Measurements from ENCODE around the gene GPR3.

The GPR3 gene

DNA sequence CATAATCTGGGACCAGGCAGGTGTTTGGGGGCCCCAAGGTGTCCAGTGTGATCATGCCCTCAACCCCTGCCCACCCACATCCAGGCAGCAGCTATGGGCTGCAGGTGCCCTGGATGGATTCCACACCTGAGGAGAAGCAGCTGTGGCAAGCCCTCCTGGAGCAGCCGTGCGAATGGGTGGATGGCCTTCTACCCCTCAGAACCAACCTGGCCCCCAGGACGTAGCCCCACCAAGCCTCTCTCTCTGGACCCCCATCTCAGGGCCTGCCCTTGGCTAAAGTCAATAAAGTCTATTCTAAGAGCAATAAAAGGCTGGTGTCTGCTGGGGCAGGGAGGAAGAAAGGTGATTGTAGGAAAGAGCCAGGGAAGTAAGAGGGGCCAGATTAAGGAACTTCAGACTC, 38.8 kb upstream of the GPR3 start:
- peaks cover 5% of the 10 kb centered on the region; the same call in 1 of the 2 replicates for H3K36me3 ChIP-seq (replicated peaks)
- no peaks in the 10 kb centered on the region for H3K27me3 ChIP-seq (ENCODE audit: low read depth)
- no peak overlapping the region for H3K4me3 ChIP-seq
- no peaks in the 10 kb centered on the region for H3K9me3 ChIP-seq
- H3K4me1 ChIP-seq: peaks cover 3% of the 10 kb centered on the region; the same call in 1 of the 2 replicates
- in situ Hi-C loops (cut with MboI; ENCODE audit: low sequenced_read_pairs): no loop called here
- no peak for DNase-seq (ENCODE audit: low spot score in 2 of 2)

DNA sequence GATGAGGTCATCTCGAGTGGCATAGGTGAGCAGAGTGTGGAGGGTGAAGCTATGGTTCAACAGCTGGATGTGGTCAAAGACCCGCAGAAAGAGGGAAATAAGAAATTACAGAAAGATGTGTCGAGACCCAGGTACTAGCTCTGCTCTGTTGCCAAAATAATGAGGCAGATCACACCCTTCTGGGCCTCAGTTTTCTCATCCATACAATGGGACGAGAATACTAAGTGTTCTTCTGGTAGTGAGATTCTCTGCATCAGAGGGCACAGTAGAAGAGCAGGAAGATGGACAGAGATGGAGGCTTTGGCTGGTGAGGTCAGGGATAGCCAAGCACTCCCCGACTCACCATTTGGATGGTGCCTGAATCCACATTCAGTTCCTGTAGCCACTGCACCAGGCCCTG, 36.7 kb upstream of the GPR3 start:
- peaks cover 3% of the 10 kb centered on the region; the same call in 1 of the 2 replicates for H3K4me1 ChIP-seq
- peaks cover 5% of the 10 kb centered on the region; the same call in 1 of the 2 replicates for H3K36me3 ChIP-seq (replicated peaks)
- no peaks in the 10 kb centered on the region for H3K9me3 ChIP-seq
- in situ Hi-C loops (cut with MboI; ENCODE audit: low sequenced_read_pairs): no loop called here
- DNase-seq (ENCODE audit: low spot score in 2 of 2): no peak
- no peak overlapping the region for H3K4me3 ChIP-seq
- no peaks in the 10 kb centered on the region for H3K27me3 ChIP-seq (ENCODE audit: low read depth)

DNA sequence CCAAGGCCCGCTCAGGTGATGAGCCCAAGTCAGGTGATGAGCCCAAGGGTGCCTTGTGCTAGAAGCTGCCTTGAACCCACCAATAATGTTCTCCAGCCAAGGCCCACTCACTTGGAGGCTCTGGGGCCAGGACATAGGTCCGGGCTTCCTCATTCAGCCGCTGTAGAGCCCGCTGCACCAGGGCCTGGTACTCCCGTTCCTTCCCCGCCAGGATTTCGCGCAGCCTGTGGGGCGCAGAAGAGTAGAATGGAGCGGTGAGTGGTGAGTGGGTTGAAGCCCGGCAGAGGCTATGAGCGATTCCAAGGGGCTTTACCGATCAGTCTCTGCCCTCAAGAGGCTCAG, 36.2 kb upstream of the GPR3 start:
- no peak for DNase-seq (ENCODE audit: low spot score in 2 of 2)
- in situ Hi-C loops (cut with MboI; ENCODE audit: low sequenced_read_pairs): no loop called here
- Histone ChIP-seq H3K4me3 (no peak overlapping the region), H3K27me3 (ENCODE audit: low read depth) (no peaks in the 10 kb centered on the region), H3K36me3 (replicated peaks) (peaks cover 5% of the 10 kb centered on the region; the same call in 1 of the 2 replicates), H3K4me1 (peaks cover 3% of the 10 kb centered on the region; the same call in 1 of the 2 replicates), H3K9me3 (no peaks in the 10 kb centered on the region)

DNA sequence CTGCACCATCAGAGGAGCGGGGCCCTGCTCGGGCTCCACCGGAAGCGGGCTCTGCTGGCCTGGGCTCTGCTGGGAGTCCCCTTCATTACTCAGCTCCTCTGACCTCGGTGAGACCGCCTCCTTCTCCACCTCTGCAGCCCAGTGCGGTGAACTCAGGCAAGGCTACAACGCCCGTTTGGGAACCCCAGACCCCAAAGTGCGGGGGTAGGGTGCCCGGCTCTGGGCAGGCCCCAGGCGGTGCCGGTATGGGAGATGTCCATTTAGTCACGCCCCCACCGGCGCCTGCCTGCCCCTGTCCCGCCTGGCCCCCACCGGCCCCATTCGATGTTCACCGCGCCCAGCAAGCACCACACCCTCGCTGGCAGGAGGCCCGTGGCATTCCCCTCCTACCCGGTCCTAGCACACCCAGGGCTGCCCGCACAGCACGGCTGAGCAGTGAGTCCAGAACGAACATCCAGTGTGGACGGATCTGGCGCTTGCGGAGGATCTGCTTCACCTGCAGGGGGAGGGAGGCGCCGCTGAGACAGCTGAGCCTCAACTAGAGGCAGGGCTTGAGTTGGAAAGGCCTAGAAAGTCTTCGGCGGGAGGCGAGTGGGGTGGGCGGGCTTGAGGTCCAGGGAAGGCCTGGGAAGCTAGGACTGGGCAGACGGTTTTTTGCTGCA, 35.7 kb upstream of the GPR3 start:
- peaks cover 5% of the 10 kb centered on the region; the same call in 1 of the 2 replicates for H3K36me3 ChIP-seq (replicated peaks)
- in situ Hi-C loops (cut with MboI; ENCODE audit: low sequenced_read_pairs): no loop called here
- no peaks in the 10 kb centered on the region for H3K27me3 ChIP-seq (ENCODE audit: low read depth)
- no peaks in the 10 kb centered on the region for H3K9me3 ChIP-seq
- H3K4me3 ChIP-seq: no peak overlapping the region
- peaks cover 3% of the 10 kb centered on the region; the same call in 1 of the 2 replicates for H3K4me1 ChIP-seq
- DNase-seq (ENCODE audit: low spot score in 2 of 2): peak in 1 of 2 experiments; percentile 35

DNA sequence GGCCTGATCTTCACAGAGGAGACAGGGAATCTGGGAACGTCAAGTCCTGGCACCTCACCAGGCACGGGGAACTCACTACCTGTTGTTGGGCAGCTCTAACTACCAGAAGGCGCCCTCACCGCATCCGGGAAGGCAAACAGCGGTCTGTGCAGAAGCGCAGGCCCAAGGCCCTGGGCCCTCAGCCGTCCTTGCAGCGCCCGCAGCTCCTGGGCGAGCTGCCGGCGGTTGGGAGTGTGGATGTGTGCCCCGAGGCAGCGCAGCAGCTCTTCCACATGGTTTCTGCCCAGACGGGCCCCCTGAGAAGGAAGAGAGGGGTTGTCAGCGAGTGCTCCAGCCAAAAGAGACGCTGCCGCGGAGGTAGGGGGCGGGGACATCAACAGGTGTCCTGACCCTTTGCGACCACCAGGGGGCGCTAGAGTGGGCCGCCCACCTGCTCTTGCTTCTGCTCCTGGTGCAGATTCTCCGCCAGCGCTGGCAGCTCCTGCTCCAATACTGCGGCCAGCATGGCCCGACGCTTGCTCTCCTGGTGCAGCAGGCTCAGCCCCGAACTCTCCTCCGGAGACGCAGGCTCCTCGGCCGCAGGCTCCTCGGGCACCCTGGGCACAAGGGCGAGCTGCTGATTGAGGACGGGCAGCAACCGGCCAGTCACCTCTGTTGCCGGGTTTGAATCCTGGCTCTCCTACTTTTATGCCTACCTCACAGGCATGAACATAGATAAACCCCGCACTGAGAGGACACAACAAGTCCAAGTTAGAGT, 35.0 kb upstream of the GPR3 start:
- DNase-seq (ENCODE audit: low spot score in 2 of 2): peak; percentile 65 to 83
- Histone ChIP-seq H3K4me3 (no peak overlapping the region), H3K4me1 (peaks cover 3% of the 10 kb centered on the region; the same call in 1 of the 2 replicates), H3K36me3 (replicated peaks) (peaks cover 5% of the 10 kb centered on the region; the same call in 1 of the 2 replicates), H3K27me3 (ENCODE audit: low read depth) (no peaks in the 10 kb centered on the region), H3K9me3 (no peaks in the 10 kb centered on the region)
- in situ Hi-C loops (cut with MboI; ENCODE audit: low sequenced_read_pairs): no loop called here

DNA sequence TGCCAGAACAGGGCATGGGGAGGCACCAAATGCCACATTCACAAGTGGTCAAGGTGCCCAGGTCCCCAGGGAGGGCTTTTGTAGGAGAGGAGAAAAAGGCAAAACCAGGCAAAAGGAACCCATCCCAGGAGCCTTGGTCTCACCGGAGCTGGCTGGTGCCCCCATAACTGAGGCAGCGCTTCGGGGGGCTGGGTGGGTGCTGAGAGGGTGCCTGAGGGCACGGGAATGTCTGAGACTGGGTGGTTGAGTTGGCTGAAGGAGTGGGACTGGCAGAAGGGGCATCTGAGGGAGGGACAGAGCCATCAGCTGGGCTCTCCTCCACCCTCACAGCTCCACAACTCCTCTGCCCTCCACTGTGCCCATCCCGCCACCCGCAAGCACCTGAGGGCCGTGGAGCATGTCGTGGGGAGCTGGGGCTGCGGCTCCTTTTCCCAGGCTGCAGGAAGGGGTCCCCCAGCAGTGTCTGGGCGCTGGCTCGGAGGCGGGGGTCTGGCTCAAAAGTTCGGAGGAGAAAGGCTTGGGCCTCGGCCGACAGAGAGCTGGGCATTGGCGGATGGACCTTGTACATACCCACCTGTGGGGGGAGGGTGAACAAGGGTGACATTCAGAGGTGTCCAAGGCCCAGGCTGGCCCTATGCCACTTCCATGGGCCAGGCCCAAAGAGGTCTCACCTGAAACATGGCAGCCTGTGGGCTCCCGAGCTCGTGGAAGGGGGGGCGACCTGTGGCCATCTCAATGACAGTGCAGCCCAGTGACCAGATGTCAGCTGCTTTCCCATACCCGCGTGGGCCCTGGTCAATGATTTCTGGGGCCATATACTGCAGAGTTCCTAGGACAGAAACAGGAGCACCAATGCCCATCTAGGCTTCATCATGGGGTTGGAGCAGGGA, 34.1 kb upstream of the GPR3 start:
- Histone ChIP-seq H3K27me3 (ENCODE audit: low read depth) (no peaks in the 10 kb centered on the region), H3K36me3 (replicated peaks) (peaks cover 5% of the 10 kb centered on the region; the same call in 1 of the 2 replicates), H3K9me3 (no peaks in the 10 kb centered on the region), H3K4me3 (no peak overlapping the region), H3K4me1 (peaks cover 3% of the 10 kb centered on the region; the same call in 1 of the 2 replicates)
- in situ Hi-C loops (cut with MboI; ENCODE audit: low sequenced_read_pairs): no loop called here
- no peak for DNase-seq (ENCODE audit: low spot score in 2 of 2)

DNA sequence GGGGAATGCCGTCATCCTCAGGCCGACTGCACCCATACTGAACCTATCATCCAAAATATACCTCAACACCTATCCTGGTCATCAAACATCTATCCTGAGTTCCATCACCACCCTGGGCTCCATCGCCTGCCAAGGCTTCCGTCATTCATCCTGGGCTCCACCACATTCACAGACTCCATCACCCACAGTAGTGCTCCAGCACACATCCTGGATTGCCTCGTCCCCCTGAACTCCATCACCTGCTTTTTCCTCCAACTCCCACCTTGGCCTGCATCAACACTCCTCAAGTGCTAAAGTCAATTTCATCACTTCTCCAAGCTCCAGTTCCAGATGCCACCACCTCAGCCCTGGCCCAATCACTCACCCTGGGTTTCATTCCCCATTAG, 33.5 kb upstream of the GPR3 start:
- Histone ChIP-seq H3K4me1 (peaks cover 3% of the 10 kb centered on the region; the same call in 1 of the 2 replicates), H3K4me3 (no peak overlapping the region), H3K27me3 (ENCODE audit: low read depth) (no peaks in the 10 kb centered on the region), H3K36me3 (replicated peaks) (peaks cover 5% of the 10 kb centered on the region; the same call in 1 of the 2 replicates), H3K9me3 (no peaks in the 10 kb centered on the region)
- in situ Hi-C loops (cut with MboI; ENCODE audit: low sequenced_read_pairs): no loop called here
- DNase-seq (ENCODE audit: low spot score in 2 of 2): no peak

DNA sequence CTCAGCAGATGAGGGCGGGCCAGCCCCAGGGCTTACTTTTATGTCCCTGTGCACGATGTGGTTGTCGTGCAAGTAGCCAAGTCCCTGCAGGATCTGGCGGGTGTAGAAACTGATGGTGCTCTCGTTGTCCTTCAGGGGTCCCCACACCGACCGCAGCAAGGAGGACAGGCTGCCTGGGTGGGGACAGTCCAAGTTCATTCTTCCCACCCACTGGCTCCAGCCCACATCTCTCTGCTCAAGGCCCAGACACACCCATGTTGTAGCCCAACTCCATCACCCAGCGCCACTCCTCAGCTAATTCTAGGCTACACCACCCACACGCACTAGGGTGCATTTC, 32.6 kb upstream of the GPR3 start:
- H3K4me1 ChIP-seq: peaks cover 3% of the 10 kb centered on the region; the same call in 1 of the 2 replicates
- no peaks in the 10 kb centered on the region for H3K9me3 ChIP-seq
- no peak for DNase-seq (ENCODE audit: low spot score in 2 of 2)
- H3K27me3 ChIP-seq (ENCODE audit: low read depth): no peaks in the 10 kb centered on the region
- H3K36me3 ChIP-seq (replicated peaks): peaks cover 5% of the 10 kb centered on the region; the same call in 1 of the 2 replicates
- no peak overlapping the region for H3K4me3 ChIP-seq
- in situ Hi-C loops (cut with MboI; ENCODE audit: low sequenced_read_pairs): no loop called here

DNA sequence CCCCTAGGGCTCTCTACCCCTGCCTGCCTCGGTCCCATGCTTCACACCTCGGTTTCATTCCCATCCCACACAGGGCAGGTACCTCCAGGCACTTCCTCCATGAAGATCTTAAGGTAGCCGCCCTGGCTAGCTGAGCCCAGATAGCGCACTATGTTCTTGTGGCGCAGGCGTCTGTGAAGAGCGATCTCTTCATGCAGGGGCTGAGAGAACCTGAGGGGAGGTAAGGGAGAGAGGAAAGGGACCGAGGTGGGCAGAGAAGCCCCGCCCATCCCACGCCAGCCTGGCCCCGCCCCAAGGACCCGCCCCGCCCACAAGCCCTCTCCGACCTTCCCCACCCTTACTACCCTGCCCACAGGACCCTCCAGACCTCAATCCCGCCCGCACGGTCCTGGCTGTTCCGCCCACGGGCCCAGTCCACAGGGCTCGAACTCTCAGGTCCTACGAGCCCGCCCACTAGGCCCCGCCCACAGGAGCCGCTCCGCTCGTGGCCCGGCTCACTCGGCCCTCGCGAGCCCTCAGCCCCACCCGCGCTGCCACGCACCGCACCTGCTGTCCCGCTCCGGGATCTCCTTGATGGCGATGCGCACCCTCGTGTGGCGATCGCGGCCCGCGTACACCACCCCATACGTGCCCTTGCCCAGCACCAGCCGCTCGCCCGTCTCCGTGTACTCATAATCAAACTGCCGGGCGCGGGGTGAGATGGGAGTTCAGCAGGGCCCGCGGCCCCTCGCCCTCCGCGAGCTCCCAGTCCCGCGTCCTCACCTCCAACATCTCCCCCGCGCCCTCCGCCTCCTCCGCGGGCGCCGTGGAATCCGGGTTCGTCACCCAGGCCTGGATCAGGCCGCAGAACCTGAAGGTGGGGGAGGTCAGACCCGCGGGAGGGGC, 32.0 kb upstream of the GPR3 start:
- no peaks in the 10 kb centered on the region for H3K9me3 ChIP-seq
- H3K4me3 ChIP-seq: no peak overlapping the region
- in situ Hi-C loops (cut with MboI; ENCODE audit: low sequenced_read_pairs): no loop called here
- peaks cover 3% of the 10 kb centered on the region; the same call in 1 of the 2 replicates for H3K4me1 ChIP-seq
- DNase-seq (ENCODE audit: low spot score in 2 of 2): no peak
- H3K27me3 ChIP-seq (ENCODE audit: low read depth): no peaks in the 10 kb centered on the region
- H3K36me3 ChIP-seq (replicated peaks): peaks cover 5% of the 10 kb centered on the region; the same call in 1 of the 2 replicates

DNA sequence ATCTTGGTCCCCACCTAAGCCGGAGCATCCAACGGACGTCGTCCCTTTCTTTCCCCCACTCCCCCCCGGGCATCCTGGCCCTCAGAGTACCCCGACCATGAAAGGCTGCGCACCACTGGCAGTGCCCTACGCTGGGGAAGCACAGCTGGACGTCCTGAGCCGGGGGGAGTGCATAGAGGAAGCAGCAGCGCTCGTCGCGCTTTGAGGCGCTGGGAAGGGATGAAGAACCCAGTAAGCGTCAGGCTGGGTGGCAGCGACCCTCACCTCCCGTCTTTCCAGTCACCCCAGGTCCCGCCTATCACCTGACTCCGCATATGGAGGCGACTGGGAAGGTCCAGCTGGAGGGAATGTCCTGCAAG, 31.4 kb upstream of the GPR3 start:
- H3K4me1 ChIP-seq: peaks cover 3% of the 10 kb centered on the region; the same call in 1 of the 2 replicates

DNA sequence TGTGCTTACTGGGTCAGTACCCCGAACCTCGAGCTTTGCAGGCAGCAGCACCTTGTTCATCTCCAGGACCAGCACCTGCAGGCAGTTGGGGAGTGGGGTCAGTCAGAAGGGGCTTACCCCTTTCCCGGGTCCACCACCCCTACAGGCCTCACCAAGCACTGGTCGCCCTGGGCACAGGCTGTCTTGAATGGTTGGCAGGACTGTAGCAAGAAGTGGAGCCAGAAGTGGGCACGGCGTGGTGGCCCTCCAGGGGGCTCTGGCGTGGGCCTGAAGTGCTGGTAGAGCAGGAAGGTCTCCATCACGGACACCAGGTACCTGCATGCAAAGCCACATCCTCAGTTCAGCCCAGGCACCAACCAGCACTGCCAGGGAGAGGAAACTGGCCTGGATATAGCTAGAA, 30.9 kb upstream of the GPR3 start:
- no peak for DNase-seq (ENCODE audit: low spot score in 2 of 2)
- Histone ChIP-seq H3K9me3 (no peaks in the 10 kb centered on the region), H3K27me3 (ENCODE audit: low read depth) (no peaks in the 10 kb centered on the region), H3K4me1 (peaks cover 3% of the 10 kb centered on the region; the same call in 1 of the 2 replicates), H3K4me3 (no peak overlapping the region), H3K36me3 (replicated peaks) (peaks cover 3% of the 10 kb centered on the region; the same call in 1 of the 2 replicates)
- in situ Hi-C loops (cut with MboI; ENCODE audit: low sequenced_read_pairs): no loop called here

More for the DNA sequence above, 31.4 kb upstream of the GPR3 start:
- Histone ChIP-seq H3K36me3 (replicated peaks) (peaks cover 3% of the 10 kb centered on the region; the same call in 1 of the 2 replicates), H3K9me3 (no peaks in the 10 kb centered on the region), H3K4me3 (no peak overlapping the region), H3K27me3 (ENCODE audit: low read depth) (no peaks in the 10 kb centered on the region)
- in situ Hi-C loops (cut with MboI; ENCODE audit: low sequenced_read_pairs): no loop called here
- no peak for DNase-seq (ENCODE audit: low spot score in 2 of 2)

DNA sequence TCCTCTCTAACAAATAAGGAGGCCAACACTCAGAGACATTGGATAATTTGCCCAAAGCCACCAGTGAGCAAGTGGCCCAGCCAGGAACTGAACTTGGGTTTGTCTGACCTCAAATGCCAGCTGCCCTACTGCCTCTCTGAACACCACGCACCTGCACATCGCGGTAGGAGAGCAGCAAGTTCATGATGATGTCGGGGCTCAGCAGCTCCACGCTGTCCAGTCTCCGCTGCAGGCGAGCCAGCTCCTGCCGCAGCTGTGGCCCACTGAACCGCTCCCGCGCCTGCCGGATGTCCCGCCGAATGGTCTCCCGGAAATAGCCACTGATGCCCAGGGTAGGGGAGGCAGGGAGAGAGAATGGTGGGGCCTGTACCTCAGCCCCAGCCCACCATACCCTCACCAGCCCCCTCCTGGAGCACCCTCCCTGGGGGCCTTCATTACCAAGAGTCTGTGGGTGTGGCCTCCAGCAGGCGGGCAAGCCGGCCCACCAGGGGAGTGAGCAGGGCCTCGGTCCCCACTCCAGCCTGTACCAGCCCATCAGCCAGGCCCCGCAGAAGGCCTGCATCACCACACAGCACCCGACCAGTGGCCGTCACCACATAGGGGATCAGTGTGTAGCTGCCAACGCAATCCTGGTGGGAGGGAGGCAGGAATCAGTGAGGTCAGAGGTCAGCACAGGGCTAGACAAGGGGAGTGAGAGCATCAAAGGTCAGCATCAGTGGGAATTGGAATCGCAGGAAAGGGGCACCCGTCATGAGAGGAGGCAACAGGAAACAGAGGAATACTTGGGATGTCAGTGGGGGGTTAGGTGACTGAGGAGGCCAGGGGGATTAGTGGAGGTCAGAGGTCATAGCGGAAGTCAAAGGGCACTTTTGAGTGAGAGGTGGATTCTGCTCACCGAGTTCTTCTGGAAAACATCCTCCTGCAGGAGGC, 28.4 kb upstream of the GPR3 start:
- H3K4me3 ChIP-seq: no peak overlapping the region
- no peaks in the 10 kb centered on the region for H3K36me3 ChIP-seq (replicated peaks)
- no peak for DNase-seq (ENCODE audit: low spot score in 2 of 2)
- no peaks in the 10 kb centered on the region for H3K9me3 ChIP-seq
- no peaks in the 10 kb centered on the region for H3K27me3 ChIP-seq (ENCODE audit: low read depth)
- in situ Hi-C loops (cut with MboI; ENCODE audit: low sequenced_read_pairs): no loop called here
- peaks cover 6% of the 10 kb centered on the region; the same call in 1 of the 2 replicates for H3K4me1 ChIP-seq

Data from HAP-1 (cell line).